Measurements from ENCODE around the gene ACAP2. TPM values are rescaled to one million over a fixed set of nuclear protein-coding genes. Genes with fewer than 3 reads are reported as not detected.

ACAP2 gene
- total RNA-seq, 2 experiments from 2014 or later, result 41.1 to 42.9 TPM

- Mint-ChIP-seq H3K9me3 (no peaks in the 10 kb centered on the region), H3K36me3 (peaks cover 17% of the 10 kb centered on the region), H3K27me3 (no peaks in the 10 kb centered on the region), H3K4me3 (peak overlapping the region; percentile 42), H3K4me1 (peaks cover 26% of the 10 kb centered on the region), H3K27ac (no peak overlapping the region)
- DNase-seq, result no peak
Measured at GRCh38 chr3:195268576-195269309, 174.1 kb downstream of the ACAP2 start.

- no peak for DNase-seq
- Mint-ChIP-seq H3K4me3 (no peak overlapping the region), H3K4me1 (peaks cover 36% of the 10 kb centered on the region), H3K27ac (no peak overlapping the region), H3K27me3 (no peaks in the 10 kb centered on the region), H3K9me3 (no peaks in the 10 kb centered on the region), H3K36me3 (peaks cover 17% of the 10 kb centered on the region)
Measured at GRCh38 chr3:195267096-195267495, 175.7 kb downstream of the ACAP2 start.

- H3K4me3 Mint-ChIP-seq, result no peak overlapping the region
- H3K36me3 Mint-ChIP-seq, result peaks cover 17% of the 10 kb centered on the region
- no peak overlapping the region for H3K27ac Mint-ChIP-seq
- no peak for DNase-seq
- H3K4me1 Mint-ChIP-seq, result peaks cover 34% of the 10 kb centered on the region
- H3K9me3 Mint-ChIP-seq, result no peaks in the 10 kb centered on the region
- no peaks in the 10 kb centered on the region for H3K27me3 Mint-ChIP-seq
Measured at GRCh38 chr3:195266428-195266827, 176.4 kb downstream of the ACAP2 start.

GRCh38 chr3:195265363-195265976, 177.3 kb downstream of the ACAP2 start:
- DNase-seq, result no peak
- H3K36me3 Mint-ChIP-seq, result peaks cover 17% of the 10 kb centered on the region
- no peak overlapping the region for H3K27ac Mint-ChIP-seq
- H3K4me3 Mint-ChIP-seq, result no peak overlapping the region
- H3K9me3 Mint-ChIP-seq, result no peaks in the 10 kb centered on the region
- no peaks in the 10 kb centered on the region for H3K27me3 Mint-ChIP-seq
- H3K4me1 Mint-ChIP-seq, result peaks cover 41% of the 10 kb centered on the region

GRCh38 chr3:195263925-195264600, 178.8 kb downstream of the ACAP2 start:
- H3K4me1 Mint-ChIP-seq, result peaks cover 33% of the 10 kb centered on the region
- peaks cover 17% of the 10 kb centered on the region for H3K36me3 Mint-ChIP-seq
- no peaks in the 10 kb centered on the region for H3K27me3 Mint-ChIP-seq
- H3K27ac Mint-ChIP-seq, result no peak overlapping the region
- no peak overlapping the region for H3K4me3 Mint-ChIP-seq
- DNase-seq, result no peak
- no peaks in the 10 kb centered on the region for H3K9me3 Mint-ChIP-seq

- DNase-seq, result no peak
- Mint-ChIP-seq H3K4me3 (no peak overlapping the region), H3K27ac (no peak overlapping the region), H3K36me3 (peaks cover 13% of the 10 kb centered on the region), H3K4me1 (peaks cover 36% of the 10 kb centered on the region), H3K27me3 (no peaks in the 10 kb centered on the region), H3K9me3 (no peaks in the 10 kb centered on the region)
Measured at GRCh38 chr3:195263193-195263924, 179.5 kb downstream of the ACAP2 start.

- H3K4me3 Mint-ChIP-seq, result no peak overlapping the region
- H3K9me3 Mint-ChIP-seq, result no peaks in the 10 kb centered on the region
- peaks cover 37% of the 10 kb centered on the region for H3K4me1 Mint-ChIP-seq
Measured at GRCh38 chr3:195261925-195262324, 180.9 kb downstream of the ACAP2 start.

GRCh38 chr3:195260280-195260905, 182.4 kb downstream of the ACAP2 start:
- Mint-ChIP-seq H3K36me3 (peaks cover 4% of the 10 kb centered on the region), H3K4me3 (peak overlapping the region; percentile 72), H3K4me1 (peaks cover 37% of the 10 kb centered on the region), H3K27me3 (no peaks in the 10 kb centered on the region), H3K9me3 (no peaks in the 10 kb centered on the region), H3K27ac (no peak overlapping the region)
- no peak for DNase-seq

More at GRCh38 chr3:195261925-195262324, 180.9 kb downstream of the ACAP2 start:
- Mint-ChIP-seq H3K27me3 (no peaks in the 10 kb centered on the region), H3K27ac (no peak overlapping the region), H3K36me3 (peaks cover 8% of the 10 kb centered on the region)
- DNase-seq, result no peak

GRCh38 chr3:195259475-195260279, 183.1 kb downstream of the ACAP2 start:
- Mint-ChIP-seq H3K4me3 (peak overlapping the region; percentile 66), H3K9me3 (no peaks in the 10 kb centered on the region), H3K27ac (peak overlapping the region; percentile 85), H3K4me1 (peaks cover 37% of the 10 kb centered on the region), H3K27me3 (no peaks in the 10 kb centered on the region), H3K36me3 (no peaks in the 10 kb centered on the region)
- DNase-seq, result peak; percentile 94

- Mint-ChIP-seq H3K4me3 (no peak overlapping the region), H3K9me3 (no peaks in the 10 kb centered on the region), H3K27me3 (no peaks in the 10 kb centered on the region), H3K4me1 (peaks cover 37% of the 10 kb centered on the region), H3K27ac (peak overlapping the region; percentile 85), H3K36me3 (no peaks in the 10 kb centered on the region)
- no peak for DNase-seq
Measured at GRCh38 chr3:195259154-195259474, 183.7 kb downstream of the ACAP2 start.

GRCh38 chr3:195258449-195259153, 184.2 kb downstream of the ACAP2 start:
- H3K36me3 Mint-ChIP-seq, result no peaks in the 10 kb centered on the region
- DNase-seq, result no peak
- peak overlapping the region; percentile 18 for H3K4me3 Mint-ChIP-seq
- peak overlapping the region; percentile 85 for H3K27ac Mint-ChIP-seq
- H3K9me3 Mint-ChIP-seq, result no peaks in the 10 kb centered on the region
- H3K27me3 Mint-ChIP-seq, result no peaks in the 10 kb centered on the region
- peaks cover 32% of the 10 kb centered on the region for H3K4me1 Mint-ChIP-seq

- Mint-ChIP-seq H3K4me1 (peaks cover 25% of the 10 kb centered on the region), H3K9me3 (no peaks in the 10 kb centered on the region), H3K27ac (no peak overlapping the region), H3K4me3 (no peak overlapping the region), H3K36me3 (no peaks in the 10 kb centered on the region), H3K27me3 (no peaks in the 10 kb centered on the region)
- no peak for DNase-seq
Measured at GRCh38 chr3:195257454-195258448, 185.1 kb downstream of the ACAP2 start.

Measured in activated naive CD8-positive, alpha-beta T cell treated with anti-CD3 and anti-CD28 coated beads for 36 hours (primary cell).